HG03135 (cell line): ENCODE measurements around the gene RNGTT.
"Not testable (repeated sequence)": the region's sequence is repeated elsewhere in the genome, so short reads cannot be mapped to it uniquely, and the experiment has no call there.

Experiments
- ATAC-seq: cut with Tn5 transposase; IDR thresholded peaks from one replicate; pipeline ENCODE4 v1.9.1; 2021; ENCODE audit warnings: mild to moderate bottlenecking, moderate library complexity; ENCODE audit not compliant: unreplicated experiment

RNGTT gene

GRCh38 chr6:88823998-88824397 lies 139.4 kb downstream of the RNGTT start:
- no peak for ATAC-seq

GRCh38 chr6:88815491-88815890 lies 147.9 kb downstream of the RNGTT start:
- no peak for ATAC-seq

DNA sequence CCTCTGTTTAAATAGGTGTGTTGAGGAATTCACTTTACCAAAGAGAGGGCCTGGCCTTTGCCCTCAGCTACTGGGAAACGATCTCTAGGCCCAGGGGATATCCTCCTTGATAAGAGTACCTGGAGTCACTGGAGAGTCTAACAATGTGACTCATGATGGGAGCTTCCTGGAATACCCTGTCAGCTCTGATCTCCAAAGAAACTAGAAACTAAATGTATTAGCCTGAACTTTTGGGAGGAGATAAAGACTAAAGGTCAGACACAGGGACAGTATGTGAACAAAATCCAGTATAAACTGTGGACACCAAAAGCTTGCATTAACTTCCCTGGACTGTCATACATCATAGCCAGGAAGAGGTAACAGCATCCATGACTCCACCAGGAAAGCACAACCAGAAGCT lies 148.5 kb downstream of the RNGTT start:
- no peak for ATAC-seq

DNA sequence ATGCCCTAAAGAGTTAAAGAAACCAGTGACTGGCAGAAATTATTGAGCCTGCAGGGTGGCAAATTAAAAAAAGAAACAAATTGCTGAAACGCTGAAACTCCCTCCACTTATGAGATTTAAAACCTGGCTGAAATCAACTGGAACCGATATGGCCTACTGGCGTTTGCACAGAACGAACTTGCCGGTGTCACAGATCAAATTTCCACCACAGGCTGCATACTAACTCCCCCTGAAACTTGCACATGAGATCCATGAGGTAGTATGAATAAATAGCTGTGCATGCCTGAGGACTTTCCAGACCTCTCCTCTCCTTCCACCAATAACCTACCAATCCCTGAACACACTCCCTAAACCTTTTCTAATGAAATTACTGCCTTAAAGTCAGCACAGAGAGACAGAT lies 150.4 kb downstream of the RNGTT start:
- ATAC-seq = no peak

DNA sequence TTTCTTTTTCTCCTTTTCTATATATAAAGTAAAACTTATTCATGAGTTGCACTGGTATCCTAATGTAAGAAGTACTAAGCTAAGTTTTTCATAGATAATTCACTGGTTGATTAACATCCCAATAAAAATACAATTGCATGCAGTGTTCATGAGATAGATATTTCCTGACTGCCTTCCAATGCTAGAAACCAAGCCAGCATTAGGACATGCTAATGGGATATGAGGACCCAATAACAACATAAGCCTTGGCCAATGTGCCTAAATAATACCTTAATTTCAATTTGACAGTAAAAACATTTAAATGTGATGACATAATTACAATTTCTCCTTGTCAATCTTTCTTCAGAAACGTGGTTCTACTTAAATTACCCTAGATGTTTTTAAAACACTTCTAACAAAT lies 152.7 kb downstream of the RNGTT start:
- no peak for ATAC-seq

GRCh38 chr6:88810089-88810488 lies 153.3 kb downstream of the RNGTT start:
- no peak for ATAC-seq

DNA sequence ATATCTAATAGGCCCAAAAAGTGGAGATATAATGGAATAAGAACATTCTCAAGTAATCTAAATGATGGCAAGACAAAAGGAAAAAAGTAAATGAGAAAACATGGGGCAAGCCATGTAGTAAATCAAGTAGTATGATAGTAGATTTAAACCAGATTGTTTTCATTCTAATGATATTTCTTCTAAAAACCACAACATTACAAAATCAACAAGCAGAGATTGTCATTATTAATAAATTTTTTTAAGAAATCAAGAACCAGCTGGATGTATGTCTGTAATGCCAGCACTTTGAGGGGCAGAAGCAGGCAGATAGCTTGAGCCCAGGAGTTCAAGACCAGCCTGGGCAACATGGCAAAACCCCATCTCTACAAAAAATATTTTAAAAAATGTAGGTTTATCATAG lies 155.0 kb downstream of the RNGTT start:
- ATAC-seq = no peak

GRCh38 chr6:88807622-88808021 lies 155.8 kb downstream of the RNGTT start:
- no peak for ATAC-seq

GRCh38 chr6:88806728-88807127 lies 156.7 kb downstream of the RNGTT start:
- no peak for ATAC-seq

DNA sequence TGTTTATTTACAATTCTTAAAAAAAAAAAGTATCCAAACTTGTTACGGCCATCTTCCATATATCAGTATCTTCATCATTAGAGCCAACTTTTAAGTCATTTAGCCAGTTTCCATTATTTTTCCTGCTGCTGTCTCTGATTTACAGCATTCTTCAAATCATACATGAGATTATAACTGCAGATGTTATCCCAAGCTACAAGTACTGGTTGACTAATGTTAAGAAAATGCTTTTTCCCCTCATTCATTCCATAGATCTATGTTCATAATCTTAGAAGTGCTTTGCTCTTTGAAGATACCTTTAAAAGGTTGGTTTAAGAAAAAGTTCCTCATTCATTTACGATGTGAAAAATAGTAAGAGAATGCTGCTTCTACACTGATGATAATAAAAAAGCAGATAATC lies 158.7 kb downstream of the RNGTT start:
- ATAC-seq = no peak

DNA sequence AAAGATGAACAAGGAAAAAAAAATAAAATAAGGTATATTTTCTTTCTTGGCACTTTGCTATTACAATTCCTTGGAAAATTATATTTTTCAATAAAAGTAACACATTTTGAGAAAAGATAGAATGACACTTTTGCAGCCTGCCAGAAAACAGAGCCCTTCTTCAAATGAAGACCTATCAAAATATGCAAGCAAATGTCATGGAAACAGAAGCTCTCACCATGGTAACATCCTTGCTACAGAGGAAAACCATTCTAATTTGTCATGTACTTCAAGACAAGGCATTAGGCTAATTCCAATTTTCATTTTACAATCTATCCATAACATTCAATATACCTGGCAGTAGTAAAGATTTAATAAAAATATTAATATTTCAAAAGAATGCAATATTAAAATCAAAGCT lies 177.9 kb downstream of the RNGTT start:
- ATAC-seq = no peak

DNA sequence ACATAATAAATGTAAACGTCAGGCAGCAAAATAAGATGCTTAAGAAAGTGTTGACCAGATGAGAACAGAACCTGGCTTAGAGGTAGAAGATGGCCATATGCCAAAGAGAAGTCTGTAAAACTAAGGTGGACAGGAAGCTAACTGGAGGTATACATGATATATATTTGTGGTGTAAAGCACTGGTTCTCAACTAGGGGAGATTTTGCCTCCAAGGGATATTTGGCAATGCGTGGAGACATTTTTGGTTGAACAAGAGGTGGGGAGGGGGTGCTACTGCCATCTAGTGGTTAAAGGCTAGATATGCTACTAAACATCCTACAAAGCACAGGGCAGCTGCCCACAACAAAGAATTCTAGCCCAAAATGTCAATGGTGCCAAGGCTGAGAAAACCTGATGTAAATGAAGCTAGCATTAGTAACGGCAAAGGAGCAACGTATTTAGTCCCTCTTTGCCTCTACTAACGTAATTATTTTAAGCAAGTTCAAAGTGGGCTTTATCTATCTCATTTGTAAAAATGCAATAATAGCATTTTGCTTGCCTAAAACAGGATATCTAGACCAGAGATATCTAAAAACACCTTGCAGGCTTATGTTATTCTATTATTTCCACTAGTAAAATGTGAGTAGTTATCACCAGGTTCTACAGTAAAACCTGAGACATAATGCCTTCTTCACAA lies 182.6 kb downstream of the RNGTT start:
- no peak for ATAC-seq

GRCh38 chr6:88775866-88776571 lies 187.4 kb downstream of the RNGTT start:
- ATAC-seq = no peak

GRCh38 chr6:88768114-88768513 lies 195.3 kb downstream of the RNGTT start:
- ATAC-seq = not testable (repeated sequence)

GRCh38 chr6:88764081-88764480 lies 199.3 kb downstream of the RNGTT start:
- ATAC-seq = no peak

DNA sequence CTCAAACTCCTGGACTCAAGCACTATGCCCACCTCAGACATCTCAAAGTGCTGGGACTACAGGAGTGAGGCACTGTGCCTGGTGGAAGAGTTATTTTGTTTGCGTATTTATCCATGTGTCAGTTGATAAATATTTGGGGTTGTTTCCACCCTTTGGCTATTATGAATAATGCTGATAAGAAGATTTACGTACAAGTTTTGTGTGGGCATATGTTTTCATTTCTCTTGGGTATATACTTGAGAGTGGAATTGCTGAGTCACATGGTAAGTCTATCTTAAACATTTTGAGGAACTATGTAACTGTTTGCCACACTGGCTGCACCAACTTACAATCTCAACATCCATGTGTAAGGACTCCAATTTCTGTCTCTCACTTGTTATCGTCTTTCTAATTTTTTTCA lies 200.3 kb downstream of the RNGTT start:
- no peak for ATAC-seq

DNA sequence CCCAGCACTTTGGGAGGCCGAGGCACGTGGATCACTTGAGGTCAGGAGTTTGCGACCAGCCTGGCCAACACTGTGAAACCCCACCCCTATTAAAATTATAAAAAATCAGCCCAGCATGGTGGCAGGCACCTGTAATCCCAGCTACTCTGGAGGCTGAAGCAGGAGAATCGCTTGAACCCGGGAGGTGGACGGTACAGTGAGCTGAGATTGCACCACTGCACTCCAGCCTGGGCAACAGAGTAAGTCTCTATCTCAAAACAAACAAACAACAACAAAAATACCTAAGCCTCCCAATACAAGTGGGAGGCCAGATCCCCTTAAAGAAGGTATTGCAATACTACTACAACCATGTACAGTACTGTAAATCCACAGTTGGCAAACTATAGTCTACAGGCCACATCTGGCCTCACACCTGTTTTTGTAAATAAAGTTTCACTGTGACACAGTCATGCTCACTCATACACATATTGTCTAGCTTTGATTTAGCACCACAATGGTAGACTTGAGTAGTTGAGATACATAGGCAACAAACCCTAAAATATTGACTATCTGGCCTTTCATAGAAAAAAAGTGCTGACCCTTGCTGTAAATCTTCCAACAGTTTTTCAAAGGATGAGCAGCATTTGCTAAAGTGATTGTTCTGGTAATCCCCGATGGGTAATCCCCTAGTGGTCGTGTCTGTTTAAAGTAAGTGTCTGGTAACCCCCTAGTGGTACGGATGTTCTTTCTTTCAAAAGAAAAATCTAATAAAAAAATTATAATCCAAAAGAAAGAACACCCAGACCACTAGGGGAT lies 202.0 kb downstream of the RNGTT start:
- ATAC-seq = peak; percentile 55

DNA sequence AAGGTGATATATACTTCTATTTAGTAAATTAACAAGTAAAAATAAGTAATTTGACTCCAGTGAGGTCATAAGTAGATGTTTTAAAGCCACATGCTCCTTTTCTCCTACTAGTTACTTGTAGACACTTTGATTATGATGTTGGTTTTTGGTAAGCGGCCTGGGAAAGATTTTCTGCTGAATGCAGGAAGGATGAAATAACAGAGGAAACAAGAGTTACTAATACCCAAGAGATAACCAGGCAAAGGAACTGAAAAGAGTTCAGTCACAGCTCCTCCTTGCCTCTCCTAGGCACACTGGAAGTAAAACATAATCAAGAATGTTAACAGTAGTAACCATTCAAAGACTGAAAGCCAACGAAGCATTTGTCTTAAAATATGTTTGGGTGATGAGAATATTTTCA lies 203.3 kb downstream of the RNGTT start:
- no peak for ATAC-seq

GRCh38 chr6:88750936-88751335 lies 212.5 kb downstream of the RNGTT start:
- ATAC-seq = no peak

DNA sequence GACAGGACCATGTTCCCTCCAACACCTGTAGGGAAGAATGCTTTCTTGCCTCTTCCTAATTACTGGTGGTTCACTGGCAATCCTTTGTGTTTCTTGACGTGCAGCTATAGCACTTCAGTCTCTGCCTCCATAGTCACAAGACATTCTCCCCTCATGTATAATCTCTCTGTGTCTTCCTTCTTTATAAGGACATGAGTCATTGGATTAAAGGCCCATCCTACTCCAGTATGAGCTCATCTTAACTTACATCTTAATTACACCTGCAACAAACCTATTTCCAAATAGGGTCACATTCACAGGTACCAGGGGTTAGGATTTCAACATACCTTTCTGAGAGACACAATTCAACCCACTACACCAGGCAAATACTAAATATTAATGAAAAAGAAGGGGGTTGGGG lies 213.6 kb downstream of the RNGTT start:
- ATAC-seq = no peak

DNA sequence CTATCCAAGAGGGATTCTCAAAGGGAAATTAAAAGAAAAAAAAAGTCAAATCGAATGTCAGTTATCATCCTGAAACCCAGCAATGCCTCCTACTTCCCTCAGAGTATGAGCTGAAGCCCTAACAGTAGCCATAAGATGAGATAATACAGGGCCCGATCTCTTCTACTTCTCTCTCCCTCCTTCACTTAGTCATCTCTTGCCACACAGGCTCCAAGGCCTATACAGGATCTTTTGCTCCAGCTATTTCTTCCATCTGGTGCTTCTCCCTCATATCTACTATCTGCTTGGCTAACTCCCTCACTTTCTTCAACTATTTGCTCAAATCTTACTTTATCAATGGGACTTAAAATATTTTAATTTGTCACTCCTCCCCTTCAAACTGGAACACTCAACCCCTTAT lies 215.3 kb downstream of the RNGTT start:
- ATAC-seq = no peak

GRCh38 chr6:88741939-88742338 lies 221.5 kb downstream of the RNGTT start:
- no peak for ATAC-seq
